ENCODE measurements around the gene WNT11. TPM values are rescaled to one million over a fixed set of nuclear protein-coding genes. Genes with fewer than 3 reads are reported as not detected.
A peak's percentile ranks its signal among the peaks of the same experiment; 100 is the strongest.

Gene WNT11
- total RNA-seq, 1 donor from 2014 or later = 22.8 TPM

GRCh38 chr11:76241243-76242000 lies 35.1 kb upstream of the WNT11 start:
- Mint-ChIP-seq H3K4me3 (no peak overlapping the region), H3K27ac (no peak overlapping the region), H3K9me3 (no peaks in the 10 kb centered on the region), H3K36me3 (no peaks in the 10 kb centered on the region), H3K27me3 (ENCODE audit: low read depth) (peaks cover 15% of the 10 kb centered on the region), H3K4me1 (peaks cover 19% of the 10 kb centered on the region)
- DNase-seq (ENCODE audit: low spot score in 2 of 2, unreplicated experiment in 2 of 2) = no peak
- no peak for TF ChIP-seq CTCF (IDR thresholded peaks at IDR 0.05; ENCODE audit: unreplicated experiment)

- Mint-ChIP-seq H3K27ac (no peak overlapping the region), H3K9me3 (no peaks in the 10 kb centered on the region), H3K27me3 (ENCODE audit: low read depth) (peaks cover 15% of the 10 kb centered on the region), H3K4me1 (peaks cover 19% of the 10 kb centered on the region), H3K4me3 (no peak overlapping the region), H3K36me3 (no peaks in the 10 kb centered on the region)
- no peak for TF ChIP-seq CTCF (IDR thresholded peaks at IDR 0.05; ENCODE audit: unreplicated experiment)
- DNase-seq (ENCODE audit: low spot score in 2 of 2, unreplicated experiment in 2 of 2) = no peak
Observed at GRCh38 chr11:76240666-76241065, 34.4 kb upstream of the WNT11 start.

DNA sequence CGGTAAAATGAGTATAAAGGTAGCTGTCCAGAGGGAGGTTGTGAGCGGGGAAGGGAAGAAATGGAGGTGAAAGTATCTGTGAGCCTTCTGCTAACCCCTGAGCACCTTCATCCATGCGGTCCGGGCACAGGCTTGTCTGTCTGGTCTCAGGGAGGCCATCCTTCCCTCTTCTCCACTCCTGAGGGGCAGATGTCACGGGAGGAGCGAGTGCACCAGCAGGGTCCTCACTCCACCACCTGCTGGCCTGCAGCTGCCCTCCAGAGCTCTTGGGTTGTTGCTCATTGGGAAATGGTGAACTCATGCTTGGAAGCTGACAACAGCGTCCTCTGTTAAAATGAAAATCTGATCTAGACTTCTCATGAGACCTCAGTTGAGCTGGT lies 33.8 kb upstream of the WNT11 start:
- no peak for TF ChIP-seq CTCF (IDR thresholded peaks at IDR 0.05; ENCODE audit: unreplicated experiment)
- H3K9me3 Mint-ChIP-seq = no peaks in the 10 kb centered on the region
- no peak overlapping the region for H3K4me3 Mint-ChIP-seq
- H3K27ac Mint-ChIP-seq = no peak overlapping the region
- H3K36me3 Mint-ChIP-seq = no peaks in the 10 kb centered on the region
- H3K4me1 Mint-ChIP-seq = peaks cover 19% of the 10 kb centered on the region
- DNase-seq (ENCODE audit: low spot score in 2 of 2, unreplicated experiment in 2 of 2) = no peak
- peaks cover 18% of the 10 kb centered on the region for H3K27me3 Mint-ChIP-seq (ENCODE audit: low read depth)

GRCh38 chr11:76239483-76240160 lies 33.3 kb upstream of the WNT11 start:
- peaks cover 18% of the 10 kb centered on the region for H3K4me1 Mint-ChIP-seq
- TF ChIP-seq CTCF (IDR thresholded peaks at IDR 0.05; ENCODE audit: unreplicated experiment) = no peak
- no peak overlapping the region for H3K27ac Mint-ChIP-seq
- no peaks in the 10 kb centered on the region for H3K36me3 Mint-ChIP-seq
- H3K4me3 Mint-ChIP-seq = no peak overlapping the region
- no peaks in the 10 kb centered on the region for H3K9me3 Mint-ChIP-seq
- H3K27me3 Mint-ChIP-seq (ENCODE audit: low read depth) = peaks cover 17% of the 10 kb centered on the region
- DNase-seq (ENCODE audit: low spot score in 2 of 2, unreplicated experiment in 2 of 2) = no peak

GRCh38 chr11:76238551-76238950 lies 32.2 kb upstream of the WNT11 start:
- H3K4me1 Mint-ChIP-seq = peaks cover 11% of the 10 kb centered on the region
- H3K27ac Mint-ChIP-seq = peak overlapping the region; percentile 39
- peaks cover 8% of the 10 kb centered on the region for H3K27me3 Mint-ChIP-seq (ENCODE audit: low read depth)
- H3K36me3 Mint-ChIP-seq = no peaks in the 10 kb centered on the region
- H3K4me3 Mint-ChIP-seq = no peak overlapping the region
- DNase-seq (ENCODE audit: low spot score in 2 of 2, unreplicated experiment in 2 of 2) = no peak
- TF ChIP-seq CTCF (IDR thresholded peaks at IDR 0.05; ENCODE audit: unreplicated experiment) = no peak
- H3K9me3 Mint-ChIP-seq = no peaks in the 10 kb centered on the region

Data from mesothelial cell of epicardium (in vitro differentiated cells).